ENCODE data around the gene MLYCD.
A peak's percentile ranks its signal among the peaks of the same experiment; 100 is the strongest.

MLYCD gene

GRCh38 chr16:83964684-83965443, 65.9 kb downstream of the MLYCD start:
- Histone ChIP-seq H3K36me3 (ENCODE audit: control insufficient read depth in 2 of 2, insufficient read depth in 2 of 2, low read length in 2 of 2) (peaks cover 14 to 17% of the 10 kb centered on the region in 2 donors), H3K4me1 (ENCODE audit: control insufficient read depth, insufficient read depth, low read length) (peaks cover 4% of the 10 kb centered on the region), H3K27ac (ENCODE audit: low read length) (no peak overlapping the region), H3K9ac (ENCODE audit: low read length in 2 of 2) (no peak overlapping the region), H3K4me3 (ENCODE audit: low read length in 2 of 2) (no peak overlapping the region), H3K27me3 (ENCODE audit: control insufficient read depth in 1 of 2, insufficient read depth in 2 of 2, low read length in 2 of 2) (peaks cover 2 to 8% of the 10 kb centered on the region in 2 donors), H3K9me3 (ENCODE audit: control insufficient read depth in 2 of 2, low read length in 2 of 2) (no peaks in the 10 kb centered on the region)

- Histone ChIP-seq H3K27me3 (ENCODE audit: control insufficient read depth in 1 of 2, insufficient read depth in 2 of 2, low read length in 2 of 2) (peaks cover 2 to 9% of the 10 kb centered on the region in 2 donors), H3K27ac (ENCODE audit: low read length) (no peak overlapping the region), H3K36me3 (ENCODE audit: control insufficient read depth in 2 of 2, insufficient read depth in 2 of 2, low read length in 2 of 2) (peaks cover 8 to 11% of the 10 kb centered on the region in 2 donors), H3K4me1 (ENCODE audit: control insufficient read depth, insufficient read depth, low read length) (peaks cover 4% of the 10 kb centered on the region), H3K9me3 (ENCODE audit: control insufficient read depth in 2 of 2, low read length in 2 of 2) (no peaks in the 10 kb centered on the region), H3K9ac (ENCODE audit: low read length in 2 of 2) (no peak overlapping the region), H3K4me3 (ENCODE audit: low read length in 2 of 2) (no peak overlapping the region)
These were observed 66.7 kb downstream of the MLYCD start for GRCh38 chr16:83965444-83966152.

DNA sequence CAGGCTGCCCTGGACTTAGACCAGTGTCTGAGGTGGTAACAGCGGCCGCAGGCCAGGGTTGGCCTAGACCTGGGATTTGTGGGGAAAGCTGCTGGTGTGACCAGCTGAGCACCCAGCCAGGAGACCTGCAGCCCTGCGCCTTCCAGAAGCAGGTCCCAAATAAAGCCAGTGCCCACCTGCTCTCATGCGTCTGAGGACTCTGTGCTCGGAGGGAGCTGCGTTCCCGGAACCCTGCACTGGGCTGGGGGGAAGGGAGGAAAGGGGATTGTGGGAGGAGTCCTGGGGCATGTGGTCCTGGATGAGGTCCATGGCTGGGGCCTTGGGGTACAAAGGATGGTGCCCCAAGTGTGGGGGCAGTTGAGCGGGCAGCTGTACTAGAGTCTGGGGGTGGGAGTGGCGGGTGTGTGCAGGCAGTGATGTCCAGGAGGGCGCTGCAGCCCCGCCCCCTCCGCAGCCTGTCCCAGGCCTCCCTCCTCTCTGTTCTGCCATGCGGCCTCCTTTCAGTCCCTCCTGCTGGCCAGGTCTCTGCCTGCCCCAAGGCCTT, 67.3 kb downstream of the MLYCD start:
- Histone ChIP-seq H3K36me3 (ENCODE audit: control insufficient read depth in 2 of 2, insufficient read depth in 2 of 2, low read length in 2 of 2) (peaks cover 5 to 7% of the 10 kb centered on the region in 2 donors), H3K27me3 (ENCODE audit: control insufficient read depth in 1 of 2, insufficient read depth in 2 of 2, low read length in 2 of 2) (peaks cover 2 to 9% of the 10 kb centered on the region in 2 donors), H3K9me3 (ENCODE audit: control insufficient read depth in 2 of 2, low read length in 2 of 2) (no peaks in the 10 kb centered on the region), H3K27ac (ENCODE audit: low read length) (no peak overlapping the region), H3K4me3 (ENCODE audit: low read length in 2 of 2) (no peak overlapping the region), H3K9ac (ENCODE audit: low read length in 2 of 2) (no peak overlapping the region), H3K4me1 (ENCODE audit: control insufficient read depth, insufficient read depth, low read length) (peaks cover 4% of the 10 kb centered on the region)

DNA sequence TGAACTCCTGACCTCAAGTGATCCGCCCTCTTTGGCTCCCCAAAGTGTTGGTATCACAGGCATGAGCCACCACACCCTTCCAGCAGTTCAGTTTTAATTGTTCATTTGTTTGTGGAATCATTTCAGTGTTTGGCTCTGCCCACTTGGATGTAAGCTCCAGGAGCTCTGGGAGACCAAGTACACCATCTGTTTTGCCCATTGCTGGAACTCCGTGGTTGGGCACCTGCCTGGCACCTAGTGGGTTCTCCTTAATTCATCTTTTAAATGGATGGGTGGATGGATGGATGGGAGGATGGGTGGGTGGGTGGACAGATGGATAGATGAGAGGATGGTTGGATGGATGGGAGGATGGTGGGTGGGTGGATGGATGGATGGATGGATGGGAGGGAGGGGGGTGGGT, 68.2 kb downstream of the MLYCD start:
- H3K9ac ChIP-seq (ENCODE audit: low read length in 2 of 2), result no peak overlapping the region
- peaks cover 2 to 9% of the 10 kb centered on the region in 2 donors for H3K27me3 ChIP-seq (ENCODE audit: control insufficient read depth in 1 of 2, insufficient read depth in 2 of 2, low read length in 2 of 2)
- no peak overlapping the region for H3K27ac ChIP-seq (ENCODE audit: low read length)
- H3K4me3 ChIP-seq (ENCODE audit: low read length in 2 of 2), result no peak overlapping the region
- H3K4me1 ChIP-seq (ENCODE audit: control insufficient read depth, insufficient read depth, low read length), result peaks cover 4% of the 10 kb centered on the region
- peaks cover 5 to 6% of the 10 kb centered on the region in 2 donors for H3K36me3 ChIP-seq (ENCODE audit: control insufficient read depth in 2 of 2, insufficient read depth in 2 of 2, low read length in 2 of 2)
- no peaks in the 10 kb centered on the region for H3K9me3 ChIP-seq (ENCODE audit: control insufficient read depth in 2 of 2, low read length in 2 of 2)

GRCh38 chr16:83967838-83968305, 69.0 kb downstream of the MLYCD start, which contains the start of gene NECAB2:
Gene NECAB2, plus strand, starts transcription at chr16:83968244. Its CDS starts 405 bp downstream, at chr16:83968649.
- no peak within 1 kb of the TSS for H3K9ac ChIP-seq (ENCODE audit: low read length in 2 of 2)
- H3K4me1 ChIP-seq (ENCODE audit: control insufficient read depth, insufficient read depth, low read length), result peaks cover 4% of the 10 kb centered on the region
- H3K27ac ChIP-seq (ENCODE audit: low read length), result no peak within 1 kb of the TSS
- H3K4me3 ChIP-seq (ENCODE audit: low read length in 2 of 2), result peak within 1 kb of the TSS in 1 of 2 donors; percentile 15
- no peaks in the 10 kb centered on the region for H3K9me3 ChIP-seq (ENCODE audit: control insufficient read depth in 2 of 2, low read length in 2 of 2)
- peaks cover 0 to under 1% of the 10 kb centered on the region in 2 donors for H3K36me3 ChIP-seq (ENCODE audit: control insufficient read depth in 2 of 2, insufficient read depth in 2 of 2, low read length in 2 of 2)
- peaks cover 2 to 9% of the 10 kb centered on the region in 2 donors for H3K27me3 ChIP-seq (ENCODE audit: control insufficient read depth in 1 of 2, insufficient read depth in 2 of 2, low read length in 2 of 2)

DNA sequence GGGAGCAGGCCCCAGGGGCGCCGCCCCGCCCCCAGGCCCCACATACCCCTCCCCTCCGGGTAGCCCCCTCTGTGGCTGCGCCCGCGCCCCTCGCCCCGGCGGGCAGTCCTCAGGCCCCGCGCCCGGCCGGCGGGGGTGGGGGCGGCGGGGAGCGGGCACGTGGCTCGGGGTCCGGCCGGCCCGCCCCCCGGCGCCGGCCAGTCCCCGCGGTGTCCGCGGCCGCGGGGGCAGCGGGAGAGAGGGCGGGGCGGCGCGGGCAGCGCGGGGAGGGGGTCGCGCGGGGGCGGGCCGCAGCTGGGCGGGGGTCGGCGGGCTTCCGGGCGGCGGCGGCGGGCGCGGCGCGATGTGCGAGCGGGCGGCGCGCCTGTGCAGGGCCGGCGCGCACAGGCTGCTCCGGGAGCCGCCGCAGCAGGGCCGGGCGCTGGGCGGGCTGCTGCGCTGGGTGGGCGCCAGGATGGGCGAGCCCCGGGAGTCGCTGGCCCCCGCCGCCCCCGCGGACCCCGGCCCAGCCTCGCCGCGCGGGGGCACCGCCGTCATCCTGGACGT, 69.5 kb downstream of the MLYCD start:
- H3K4me1 ChIP-seq (ENCODE audit: control insufficient read depth, insufficient read depth, low read length), result peaks cover 4% of the 10 kb centered on the region
- H3K36me3 ChIP-seq (ENCODE audit: control insufficient read depth in 2 of 2, insufficient read depth in 2 of 2, low read length in 2 of 2), result no peaks in the 10 kb centered on the region
- peaks cover 2 to 9% of the 10 kb centered on the region in 2 donors for H3K27me3 ChIP-seq (ENCODE audit: control insufficient read depth in 1 of 2, insufficient read depth in 2 of 2, low read length in 2 of 2)
- H3K27ac ChIP-seq (ENCODE audit: low read length), result no peak overlapping the region
- peak overlapping the region in 1 of 2 donors; percentile 15 for H3K4me3 ChIP-seq (ENCODE audit: low read length in 2 of 2)
- no peaks in the 10 kb centered on the region for H3K9me3 ChIP-seq (ENCODE audit: control insufficient read depth in 2 of 2, low read length in 2 of 2)
- H3K9ac ChIP-seq (ENCODE audit: low read length in 2 of 2), result no peak overlapping the region

GRCh38 chr16:83968891-83969649, 70.2 kb downstream of the MLYCD start:
- H3K36me3 ChIP-seq (ENCODE audit: control insufficient read depth in 2 of 2, insufficient read depth in 2 of 2, low read length in 2 of 2), result no peaks in the 10 kb centered on the region
- peaks cover 4% of the 10 kb centered on the region for H3K4me1 ChIP-seq (ENCODE audit: control insufficient read depth, insufficient read depth, low read length)
- H3K9ac ChIP-seq (ENCODE audit: low read length in 2 of 2), result no peak overlapping the region
- H3K4me3 ChIP-seq (ENCODE audit: low read length in 2 of 2), result peak overlapping the region in 1 of 2 donors; percentile 15
- peaks cover 2 to 9% of the 10 kb centered on the region in 2 donors for H3K27me3 ChIP-seq (ENCODE audit: control insufficient read depth in 1 of 2, insufficient read depth in 2 of 2, low read length in 2 of 2)
- no peak overlapping the region for H3K27ac ChIP-seq (ENCODE audit: low read length)
- H3K9me3 ChIP-seq (ENCODE audit: control insufficient read depth in 2 of 2, low read length in 2 of 2), result no peaks in the 10 kb centered on the region

GRCh38 chr16:83969771-83970429, 71.0 kb downstream of the MLYCD start:
- H3K27me3 ChIP-seq (ENCODE audit: control insufficient read depth in 1 of 2, insufficient read depth in 2 of 2, low read length in 2 of 2), result peaks cover 5 to 9% of the 10 kb centered on the region in 2 donors
- H3K9ac ChIP-seq (ENCODE audit: low read length in 2 of 2), result no peak overlapping the region
- H3K36me3 ChIP-seq (ENCODE audit: control insufficient read depth in 2 of 2, insufficient read depth in 2 of 2, low read length in 2 of 2), result no peaks in the 10 kb centered on the region
- peaks cover 4% of the 10 kb centered on the region for H3K4me1 ChIP-seq (ENCODE audit: control insufficient read depth, insufficient read depth, low read length)
- H3K9me3 ChIP-seq (ENCODE audit: control insufficient read depth in 2 of 2, low read length in 2 of 2), result no peaks in the 10 kb centered on the region
- no peak overlapping the region for H3K4me3 ChIP-seq (ENCODE audit: low read length in 2 of 2)
- H3K27ac ChIP-seq (ENCODE audit: low read length), result no peak overlapping the region

GRCh38 chr16:83970430-83970815, 71.5 kb downstream of the MLYCD start:
- Histone ChIP-seq H3K9ac (ENCODE audit: low read length in 2 of 2) (no peak overlapping the region), H3K27ac (ENCODE audit: low read length) (no peak overlapping the region), H3K4me3 (ENCODE audit: low read length in 2 of 2) (no peak overlapping the region), H3K27me3 (ENCODE audit: control insufficient read depth in 1 of 2, insufficient read depth in 2 of 2, low read length in 2 of 2) (peaks cover 5 to 9% of the 10 kb centered on the region in 2 donors), H3K4me1 (ENCODE audit: control insufficient read depth, insufficient read depth, low read length) (peaks cover 4% of the 10 kb centered on the region), H3K9me3 (ENCODE audit: control insufficient read depth in 2 of 2, low read length in 2 of 2) (no peaks in the 10 kb centered on the region), H3K36me3 (ENCODE audit: control insufficient read depth in 2 of 2, insufficient read depth in 2 of 2, low read length in 2 of 2) (no peaks in the 10 kb centered on the region)
